ENCODE results near the gene GALNT18.

Gene GALNT18

GRCh38 chr11:11584530-11584810 is 37.3 kb downstream of the GALNT18 start:
- DNase-seq = no peak

DNA sequence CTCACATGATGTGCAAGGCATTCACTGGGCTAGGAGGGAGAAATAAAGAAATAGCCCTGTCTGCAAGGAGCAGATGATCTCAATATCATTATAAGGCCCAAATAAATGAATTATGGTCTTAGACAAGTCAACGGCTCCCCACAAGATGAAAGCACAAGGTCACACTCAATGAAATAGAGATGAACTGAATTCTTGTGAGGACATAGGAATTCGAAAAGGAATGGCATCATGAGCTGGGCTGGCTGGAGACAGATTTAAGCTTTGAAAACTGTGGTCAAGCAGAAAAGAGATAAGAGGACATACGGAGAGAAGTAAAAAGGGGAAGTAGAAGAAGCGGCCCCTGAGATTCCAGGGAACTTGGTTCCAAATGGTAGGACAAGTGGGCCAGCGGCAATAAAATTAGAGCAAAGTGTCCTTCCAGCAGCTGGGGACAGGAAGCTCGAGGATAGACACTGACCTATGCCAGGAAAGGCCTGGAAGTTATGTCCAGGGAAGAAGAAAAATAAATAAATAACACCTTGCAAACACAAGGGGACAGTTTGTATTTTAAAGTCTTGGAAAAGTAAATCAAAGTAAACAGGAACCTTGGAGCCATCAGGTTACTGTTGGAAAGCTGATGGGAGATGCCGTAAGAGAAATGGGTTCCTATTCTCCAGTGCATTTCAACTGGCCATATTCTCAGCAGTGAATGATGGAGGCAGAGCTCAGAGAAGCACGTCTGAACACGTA is 37.8 kb downstream of the GALNT18 start:
- no peak for DNase-seq

GRCh38 chr11:11582011-11582701 is 39.6 kb downstream of the GALNT18 start:
- no peak for DNase-seq

DNA sequence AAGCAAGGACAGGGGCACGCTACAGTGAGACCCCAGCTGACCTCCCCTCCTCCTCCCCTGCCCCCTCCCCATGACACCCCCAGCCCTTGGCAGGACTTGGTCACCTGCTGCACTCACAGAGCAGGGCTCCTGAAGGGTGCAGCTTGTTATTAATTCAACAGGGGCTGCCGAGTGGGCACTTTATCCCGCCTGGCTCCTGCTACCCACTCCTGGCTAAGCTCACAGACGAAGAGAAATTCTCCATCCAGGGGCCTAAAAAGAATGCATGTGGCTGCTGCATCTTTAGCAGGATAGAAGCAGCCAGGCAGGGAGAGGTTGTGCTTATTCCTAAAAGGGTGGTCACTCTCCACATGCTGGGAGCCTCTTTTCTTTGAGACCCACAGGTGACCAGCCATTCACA is 40.3 kb downstream of the GALNT18 start:
- DNase-seq = no peak

GRCh38 chr11:11580841-11581411 is 40.9 kb downstream of the GALNT18 start:
- no peak for DNase-seq

- no peak for DNase-seq
Observed at GRCh38 chr11:11580012-11580411, 41.8 kb downstream of the GALNT18 start.

DNA sequence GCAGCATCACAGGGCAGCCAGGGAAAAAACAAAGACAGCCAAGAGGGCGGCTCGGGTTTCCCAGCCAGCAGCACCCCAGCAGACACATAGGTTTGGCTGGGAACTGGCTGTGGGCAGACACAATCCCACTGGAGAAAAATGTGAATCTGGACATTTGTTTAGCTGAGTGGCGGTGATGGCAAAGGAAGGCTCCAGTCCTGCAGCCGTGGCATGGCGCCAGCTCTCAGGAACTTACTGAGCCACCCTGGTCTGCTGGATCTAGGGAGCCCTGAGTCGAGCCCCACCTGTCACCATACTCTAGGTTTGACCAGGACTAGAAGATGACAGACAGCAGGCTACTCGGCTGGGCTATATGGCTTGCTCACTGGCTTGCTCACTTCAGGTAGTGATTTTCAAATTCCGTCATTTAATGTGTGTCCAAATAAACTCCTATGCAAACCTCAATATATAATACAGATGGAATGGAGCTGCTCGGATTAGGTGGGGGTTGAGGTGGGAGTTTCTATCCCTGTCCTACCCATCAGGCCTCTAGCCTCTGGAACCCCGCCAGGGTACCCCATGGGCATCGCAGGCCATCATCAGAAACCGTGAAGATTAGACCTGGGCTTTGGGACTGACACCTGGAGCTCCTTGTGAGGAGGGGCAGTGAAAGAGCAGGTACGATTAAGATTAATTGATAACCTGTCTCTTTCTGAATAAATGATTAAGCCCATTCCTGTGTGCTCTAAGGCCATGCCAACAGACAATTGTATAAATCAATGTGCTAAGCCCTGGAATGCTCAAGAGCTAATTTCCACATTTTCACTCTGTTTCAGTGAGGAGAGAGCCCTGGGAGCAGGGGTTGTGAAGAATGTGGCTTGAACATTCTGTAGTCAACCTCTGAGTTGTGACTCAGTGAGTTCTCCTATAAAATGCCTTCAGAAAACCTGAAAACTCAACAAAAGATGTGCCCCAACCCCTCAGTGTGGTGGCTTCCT is 42.5 kb downstream of the GALNT18 start:
- no peak for DNase-seq

- DNase-seq = no peak
Observed at GRCh38 chr11:11577932-11578911, 43.6 kb downstream of the GALNT18 start.

DNA sequence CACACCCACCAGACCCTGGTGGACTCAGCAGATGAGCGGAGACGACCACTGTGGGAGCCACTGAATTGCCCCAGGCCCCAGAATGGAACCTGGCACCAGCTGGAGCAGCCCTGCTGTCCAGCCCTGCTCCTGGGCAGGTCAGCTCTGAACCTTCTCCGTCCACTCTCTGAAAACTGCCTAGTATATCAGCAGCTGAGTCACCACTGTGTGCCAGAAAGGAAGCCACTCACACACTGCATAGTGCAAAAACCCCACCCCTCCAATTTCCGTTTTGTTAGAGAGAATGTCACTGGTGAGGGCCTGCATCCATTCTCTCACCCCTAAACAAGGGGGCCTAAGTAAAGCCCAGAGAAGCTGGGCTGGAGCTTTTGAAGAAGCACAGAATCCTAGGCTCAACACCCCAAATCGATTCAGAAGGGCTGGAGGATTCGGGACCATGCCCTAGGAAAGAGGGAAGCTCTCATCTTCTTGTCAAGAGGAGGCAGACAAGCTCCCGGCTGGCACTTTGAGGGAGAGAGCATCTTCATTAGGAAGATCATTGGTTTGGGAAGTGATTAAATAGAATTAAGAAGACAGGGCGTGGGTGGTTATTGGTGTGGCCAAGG is 44.5 kb downstream of the GALNT18 start:
- DNase-seq = no peak

GRCh38 chr11:11574373-11575287 is 47.2 kb downstream of the GALNT18 start:
- no peak for DNase-seq

- DNase-seq = no peak
Observed at GRCh38 chr11:11572386-11572785, 49.4 kb downstream of the GALNT18 start.

GRCh38 chr11:11571893-11572292 is 49.9 kb downstream of the GALNT18 start:
- no peak for DNase-seq

- no peak for DNase-seq
Observed at GRCh38 chr11:11570823-11571222, 51.0 kb downstream of the GALNT18 start.

- DNase-seq = no peak
Observed at GRCh38 chr11:11569936-11570491, 51.8 kb downstream of the GALNT18 start.

DNA sequence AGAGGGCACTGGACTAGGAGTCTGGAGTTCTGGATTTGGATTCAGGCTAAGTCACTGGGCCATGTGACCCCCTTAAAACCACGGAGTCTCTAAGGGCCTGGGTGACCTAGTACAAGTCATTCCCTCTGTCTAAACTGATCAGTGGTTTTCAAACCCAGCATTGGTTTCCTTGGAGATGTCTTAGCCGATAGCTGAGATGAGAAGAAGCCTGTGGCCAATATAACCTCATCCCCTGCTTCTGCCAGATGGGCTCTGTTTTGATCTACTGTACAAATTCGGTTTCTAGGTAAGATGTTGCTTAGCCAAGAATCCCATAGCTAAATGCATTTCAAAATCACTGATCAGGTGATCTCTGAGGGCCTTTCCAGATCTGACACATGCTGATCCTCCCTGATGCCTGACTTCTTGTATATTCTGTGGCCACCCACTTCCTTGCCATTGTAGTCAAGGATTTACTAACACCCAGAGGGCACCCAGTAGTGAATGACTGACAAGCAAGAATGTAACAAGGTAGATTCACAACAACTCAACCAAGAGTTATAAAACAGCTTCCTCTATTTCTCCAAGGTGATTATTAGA is 53.1 kb downstream of the GALNT18 start:
- no peak for DNase-seq

DNA sequence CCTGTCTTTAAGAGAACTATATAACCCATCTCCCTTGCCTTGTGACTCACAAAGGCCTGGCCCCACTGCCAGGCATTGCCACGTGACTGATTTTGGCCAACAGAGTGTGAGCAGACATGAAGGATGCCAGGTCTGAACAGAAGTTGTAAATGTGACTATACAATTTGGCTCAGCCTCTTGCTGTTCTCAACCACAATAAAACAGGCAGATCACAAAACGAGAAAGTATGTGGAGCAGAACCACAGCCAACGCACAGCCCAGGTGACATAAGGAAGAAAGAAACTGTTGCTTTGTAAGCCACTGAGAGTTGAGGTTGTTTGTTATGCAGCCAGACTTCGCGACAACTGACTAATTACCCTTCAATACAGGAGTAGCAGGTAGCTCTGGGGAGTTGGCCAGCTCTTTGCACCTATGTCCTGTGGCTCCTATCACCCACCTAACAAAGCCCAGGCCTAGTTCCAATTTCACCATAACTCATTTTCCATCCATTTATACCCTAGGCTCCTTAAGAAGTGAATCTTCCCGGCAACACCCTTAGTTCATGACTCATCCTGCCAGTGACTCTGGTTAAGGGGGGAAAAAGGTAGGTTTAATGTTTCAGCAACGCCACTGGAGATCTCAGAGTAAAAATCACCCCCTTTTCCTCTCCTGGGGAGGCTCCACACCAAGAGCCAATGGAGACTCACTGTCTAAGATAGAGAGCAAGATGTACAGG is 53.7 kb downstream of the GALNT18 start:
- no peak for DNase-seq

- DNase-seq = no peak
Observed at GRCh38 chr11:11565636-11566035, 56.2 kb downstream of the GALNT18 start.

GRCh38 chr11:11563200-11563975 is 58.4 kb downstream of the GALNT18 start:
- no peak for DNase-seq

Measured in NCI-H2227 treated with DMSO at 0.1 percent for 48 hours (cell line).